SK-N-SH treated with all-trans-retinoic acid at 6 μM for 48 hours (cell line): ENCODE data around the gene TSPAN14.
A peak's percentile ranks its signal among the peaks of the same experiment; 100 is the strongest.
"Not testable (repeated sequence)": the region's sequence is repeated elsewhere in the genome, so short reads cannot be mapped to it uniquely, and the experiment has no call there.

Source experiments
- ATAC-seq: fragments of 200-7000 bp; cut with Tn5 transposase; 3 replicates; pipeline ENCODE4 v1.9.1; 2020; ENCODE audit warnings: mild to moderate bottlenecking, moderate library complexity
- BACH2 ChIP-seq: fragments of 250-450 bp; sonication (Bioruptor Pico); IDR thresholded peaks from 2 replicates; pipeline ENCODE4 v1.9.0; 2021; ENCODE audit warnings: mild to moderate bottlenecking, borderline replicate concordance
- CREB5 ChIP-seq: fragments of 250-450 bp; sonication (Bioruptor Pico); IDR thresholded peaks from 2 replicates; pipeline ENCODE4 v1.5.1; 2020; ENCODE audit warnings: low read depth, mild to moderate bottlenecking, moderate library complexity
- CSDC2 ChIP-seq: fragments of 250-450 bp; sonication (Bioruptor Pico); IDR thresholded peaks from 2 replicates; pipeline ENCODE4 v1.5.0; 2020; ENCODE audit warnings: mild to moderate bottlenecking, moderate library complexity
- CSRNP3 ChIP-seq: fragments of 250-450 bp; sonication (Bioruptor Pico); IDR thresholded peaks from 2 replicates; pipeline ENCODE4 v1.5.1; 2021; ENCODE audit warnings: mild to moderate bottlenecking, moderate library complexity
- ESRRG ChIP-seq: fragments of 250-450 bp; sonication (Bioruptor Pico); IDR thresholded peaks from 2 replicates; pipeline ENCODE4 v1.6.1; 2021; ENCODE audit warnings: mild to moderate bottlenecking
- ISL1 ChIP-seq: fragments of 250-450 bp; sonication (Bioruptor Pico); IDR thresholded peaks from 2 replicates; pipeline ENCODE4 v2.1.2; 2022; ENCODE audit warnings: mild to moderate bottlenecking, moderate library complexity
- OSR1 ChIP-seq: fragments of 250-450 bp; sonication (Bioruptor Pico); IDR thresholded peaks from 2 replicates; pipeline ENCODE4 v1.8.0; 2022; ENCODE audit warnings: moderate library complexity, mild to moderate bottlenecking, inconsistent platforms
- PATZ1 ChIP-seq: fragments of 250-450 bp; sonication (Bioruptor Pico); IDR thresholded peaks from 2 replicates; pipeline ENCODE4 v1.8.0; 2020; ENCODE audit warnings: mild to moderate bottlenecking, moderate library complexity, borderline replicate concordance
- POU6F1 ChIP-seq: fragments of 250-450 bp; sonication (Bioruptor Pico); IDR thresholded peaks from 2 replicates; pipeline ENCODE4 v1.8.0; 2021; ENCODE audit warnings: low read depth, mild to moderate bottlenecking, moderate library complexity, borderline replicate concordance
- PPARA ChIP-seq: fragments of 250-450 bp; sonication (Bioruptor Pico); IDR thresholded peaks from 2 replicates; pipeline ENCODE4 v1.5.0; 2020; ENCODE audit warnings: mild to moderate bottlenecking, borderline replicate concordance
- SNAI2 ChIP-seq: fragments of 250-450 bp; sonication (Bioruptor Pico); IDR thresholded peaks from 2 replicates; pipeline ENCODE4 v1.5.0; 2020; ENCODE audit warnings: mild to moderate bottlenecking, moderate library complexity
- TCF4 ChIP-seq: fragments of 250-450 bp; sonication (Bioruptor Pico); IDR thresholded peaks from 2 replicates; pipeline ENCODE4 v1.8.0; 2021; ENCODE audit warnings: mild to moderate bottlenecking, moderate library complexity, borderline replicate concordance
- TSHZ2 ChIP-seq: fragments of 250-450 bp; sonication (Bioruptor Pico); IDR thresholded peaks from 2 replicates; pipeline ENCODE4 v1.5.0; 2020; ENCODE audit warnings: mild to moderate bottlenecking, moderate library complexity
- ZC3H10 ChIP-seq: fragments of 250-450 bp; sonication (Bioruptor Pico); IDR thresholded peaks from 2 replicates; pipeline ENCODE4 v1.5.1; 2021; ENCODE audit warnings: mild to moderate bottlenecking, moderate library complexity
- ZFP3 ChIP-seq: fragments of 250-450 bp; sonication (Bioruptor Pico); IDR thresholded peaks from 2 replicates; pipeline ENCODE4 v1.5.0; 2020; ENCODE audit warnings: mild to moderate bottlenecking, moderate library complexity
- ZFP30 ChIP-seq: fragments of 450-650 bp; formaldehyde crosslinking; IDR thresholded peaks from 2 replicates; pipeline ENCODE4 v1.5.0; 2022; ENCODE audit warnings: mild to moderate bottlenecking, moderate library complexity
- ZNF565 ChIP-seq: fragments of 450-650 bp; formaldehyde crosslinking; conservative IDR thresholded peaks from 2 replicates; pipeline ENCODE4 v1.5.0; 2020; ENCODE audit warnings: low read depth, mild to moderate bottlenecking, moderate library complexity
- ZNF70 ChIP-seq: fragments of 450-650 bp; formaldehyde crosslinking; IDR thresholded peaks from 2 replicates; pipeline ENCODE4 v1.5.0; 2020; ENCODE audit warnings: mild to moderate bottlenecking, moderate library complexity
- ZNF8 ChIP-seq: fragments of 450-650 bp; formaldehyde crosslinking; IDR thresholded peaks from 2 replicates; pipeline ENCODE4 v1.5.0; 2020; ENCODE audit warnings: mild to moderate bottlenecking, moderate library complexity

Gene TSPAN14

GRCh38 chr10:80416479-80417098 is 37.5 kb upstream of the TSPAN14 start:
- peak; percentile 50; the same call in 2 of the 3 replicates for ATAC-seq
- TF ChIP-seq BACH2 (CRISPR knock-in tag): no peak
- no peak for TF ChIP-seq CREB5 (CRISPR knock-in tag)
- TF ChIP-seq ZNF70 (CRISPR knock-in tag): no peak
- TF ChIP-seq TSHZ2 (CRISPR knock-in tag): no peak
- TF ChIP-seq ZNF8 (CRISPR knock-in tag): no peak
- no peak for TF ChIP-seq ZFP30 (CRISPR knock-in tag)
- no peak for TF ChIP-seq OSR1 (CRISPR knock-in tag)
- TF ChIP-seq ISL1: no peak
- TF ChIP-seq ESRRG: no peak

GRCh38 chr10:80417256-80417655 is 36.9 kb upstream of the TSPAN14 start:
- ATAC-seq: not testable (repeated sequence)

- ATAC-seq: no peak
- TF ChIP-seq ISL1 (no peak), CSDC2 (CRISPR knock-in tag) (no peak), ZC3H10 (CRISPR knock-in tag) (no peak), ZFP3 (no peak), ZNF70 (CRISPR knock-in tag) (no peak), SNAI2 (CRISPR knock-in tag) (no peak), POU6F1 (CRISPR knock-in tag) (no peak), CSRNP3 (CRISPR knock-in tag) (no peak), CREB5 (CRISPR knock-in tag) (no peak)
Observed at GRCh38 chr10:80421050-80421706, 32.9 kb upstream of the TSPAN14 start.

GRCh38 chr10:80421707-80422536 is 32.2 kb upstream of the TSPAN14 start:
- ATAC-seq: no peak
- TF ChIP-seq ZNF70 (CRISPR knock-in tag) (no peak), ZNF565 (no peak), ESRRG (no peak), PATZ1 (CRISPR knock-in tag) (no peak), TCF4 (CRISPR knock-in tag) (no peak), ZC3H10 (CRISPR knock-in tag) (no peak), ZFP30 (CRISPR knock-in tag) (no peak), CSRNP3 (CRISPR knock-in tag) (no peak), BACH2 (CRISPR knock-in tag) (no peak), CREB5 (CRISPR knock-in tag) (no peak), ISL1 (no peak), PPARA (CRISPR knock-in tag) (no peak)
- TF ChIP-seq, all 23 proteins: peak for 0
